ENCODE results near the gene C7.

The C7 gene

DNA sequence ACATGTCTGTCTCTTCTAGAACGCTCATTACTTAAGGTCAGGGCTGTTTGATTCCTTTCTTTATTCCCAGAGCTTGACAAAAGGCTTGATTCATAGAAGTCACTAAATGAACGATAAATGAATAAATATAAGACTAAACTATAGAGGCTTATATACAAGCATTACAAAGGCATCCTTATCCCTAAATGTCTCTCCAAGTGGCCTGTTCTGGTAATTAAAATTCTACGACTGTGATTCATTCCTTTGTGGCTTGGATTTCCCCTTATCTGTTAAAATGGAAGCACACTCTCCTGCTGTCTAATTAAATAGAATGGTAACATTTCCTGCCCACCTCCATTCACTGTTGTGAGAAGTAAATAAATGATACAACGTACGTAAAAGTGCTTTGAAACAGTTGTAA lies 49.5 kb downstream of the C7 start:
- TF ChIP-seq ISL1 (CRISPR knock-in tag; IDR thresholded peaks at IDR 0.05) (no peak), ESRRG (CRISPR knock-in tag; IDR thresholded peaks at IDR 0.05) (no peak), BACH2 (CRISPR knock-in tag; IDR thresholded peaks at IDR 0.05; ENCODE audit: borderline replicate concordance) (no peak), ZNF8 (CRISPR knock-in tag; IDR thresholded peaks at IDR 0.05) (no peak), TOX (CRISPR knock-in tag; IDR thresholded peaks at IDR 0.05; ENCODE audit: borderline replicate concordance) (no peak), ARNTL (CRISPR knock-in tag; IDR thresholded peaks at IDR 0.05; ENCODE audit: borderline replicate concordance, low read depth) (no peak), ZFP3 (CRISPR knock-in tag; IDR thresholded peaks at IDR 0.05) (no peak), ZNF70 (CRISPR knock-in tag; IDR thresholded peaks at IDR 0.05) (no peak), OSR1 (CRISPR knock-in tag; IDR thresholded peaks at IDR 0.05) (no peak), RARB (CRISPR knock-in tag; IDR thresholded peaks at IDR 0.05) (no peak), PPARA (CRISPR knock-in tag; IDR thresholded peaks at IDR 0.05; ENCODE audit: borderline replicate concordance) (no peak), CSDC2 (CRISPR knock-in tag; IDR thresholded peaks at IDR 0.05) (no peak), ZFP30 (CRISPR knock-in tag; IDR thresholded peaks at IDR 0.05) (no peak)
- TF ChIP-seq, protein P1, sequence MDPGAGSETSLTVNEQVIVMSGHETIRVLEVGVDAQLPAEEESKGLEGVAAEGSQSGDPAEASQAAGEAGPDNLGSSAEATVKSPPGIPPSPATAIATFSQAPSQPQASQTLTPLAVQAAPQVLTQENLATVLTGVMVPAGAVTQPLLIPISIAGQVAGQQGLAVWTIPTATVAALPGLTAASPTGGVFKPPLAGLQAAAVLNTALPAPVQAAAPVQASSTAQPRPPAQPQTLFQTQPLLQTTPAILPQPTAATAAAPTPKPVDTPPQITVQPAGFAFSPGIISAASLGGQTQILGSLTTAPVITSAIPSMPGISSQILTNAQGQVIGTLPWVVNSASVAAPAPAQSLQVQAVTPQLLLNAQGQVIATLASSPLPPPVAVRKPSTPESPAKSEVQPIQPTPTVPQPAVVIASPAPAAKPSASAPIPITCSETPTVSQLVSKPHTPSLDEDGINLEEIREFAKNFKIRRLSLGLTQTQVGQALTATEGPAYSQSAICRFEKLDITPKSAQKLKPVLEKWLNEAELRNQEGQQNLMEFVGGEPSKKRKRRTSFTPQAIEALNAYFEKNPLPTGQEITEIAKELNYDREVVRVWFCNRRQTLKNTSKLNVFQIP (CRISPR knock-in tag; IDR thresholded peaks at IDR 0.05; ENCODE audit: borderline replicate concordance, low read depth) = no peak
- TF ChIP-seq, protein P2, sequence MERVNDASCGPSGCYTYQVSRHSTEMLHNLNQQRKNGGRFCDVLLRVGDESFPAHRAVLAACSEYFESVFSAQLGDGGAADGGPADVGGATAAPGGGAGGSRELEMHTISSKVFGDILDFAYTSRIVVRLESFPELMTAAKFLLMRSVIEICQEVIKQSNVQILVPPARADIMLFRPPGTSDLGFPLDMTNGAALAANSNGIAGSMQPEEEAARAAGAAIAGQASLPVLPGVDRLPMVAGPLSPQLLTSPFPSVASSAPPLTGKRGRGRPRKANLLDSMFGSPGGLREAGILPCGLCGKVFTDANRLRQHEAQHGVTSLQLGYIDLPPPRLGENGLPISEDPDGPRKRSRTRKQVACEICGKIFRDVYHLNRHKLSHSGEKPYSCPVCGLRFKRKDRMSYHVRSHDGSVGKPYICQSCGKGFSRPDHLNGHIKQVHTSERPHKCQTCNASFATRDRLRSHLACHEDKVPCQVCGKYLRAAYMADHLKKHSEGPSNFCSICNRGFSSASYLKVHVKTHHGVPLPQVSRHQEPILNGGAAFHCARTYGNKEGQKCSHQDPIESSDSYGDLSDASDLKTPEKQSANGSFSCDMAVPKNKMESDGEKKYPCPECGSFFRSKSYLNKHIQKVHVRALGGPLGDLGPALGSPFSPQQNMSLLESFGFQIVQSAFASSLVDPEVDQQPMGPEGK (CRISPR knock-in tag; IDR thresholded peaks at IDR 0.05; ENCODE audit: borderline replicate concordance) = no peak
- TF ChIP-seq, protein P3, sequence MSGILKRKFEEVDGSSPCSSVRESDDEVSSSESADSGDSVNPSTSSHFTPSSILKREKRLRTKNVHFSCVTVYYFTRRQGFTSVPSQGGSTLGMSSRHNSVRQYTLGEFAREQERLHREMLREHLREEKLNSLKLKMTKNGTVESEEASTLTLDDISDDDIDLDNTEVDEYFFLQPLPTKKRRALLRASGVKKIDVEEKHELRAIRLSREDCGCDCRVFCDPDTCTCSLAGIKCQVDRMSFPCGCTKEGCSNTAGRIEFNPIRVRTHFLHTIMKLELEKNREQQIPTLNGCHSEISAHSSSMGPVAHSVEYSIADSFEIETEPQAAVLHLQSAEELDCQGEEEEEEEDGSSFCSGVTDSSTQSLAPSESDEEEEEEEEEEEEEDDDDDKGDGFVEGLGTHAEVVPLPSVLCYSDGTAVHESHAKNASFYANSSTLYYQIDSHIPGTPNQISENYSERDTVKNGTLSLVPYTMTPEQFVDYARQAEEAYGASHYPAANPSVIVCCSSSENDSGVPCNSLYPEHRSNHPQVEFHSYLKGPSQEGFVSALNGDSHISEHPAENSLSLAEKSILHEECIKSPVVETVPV (CRISPR knock-in tag; IDR thresholded peaks at IDR 0.05) = no peak
- TF ChIP-seq, protein P4, sequence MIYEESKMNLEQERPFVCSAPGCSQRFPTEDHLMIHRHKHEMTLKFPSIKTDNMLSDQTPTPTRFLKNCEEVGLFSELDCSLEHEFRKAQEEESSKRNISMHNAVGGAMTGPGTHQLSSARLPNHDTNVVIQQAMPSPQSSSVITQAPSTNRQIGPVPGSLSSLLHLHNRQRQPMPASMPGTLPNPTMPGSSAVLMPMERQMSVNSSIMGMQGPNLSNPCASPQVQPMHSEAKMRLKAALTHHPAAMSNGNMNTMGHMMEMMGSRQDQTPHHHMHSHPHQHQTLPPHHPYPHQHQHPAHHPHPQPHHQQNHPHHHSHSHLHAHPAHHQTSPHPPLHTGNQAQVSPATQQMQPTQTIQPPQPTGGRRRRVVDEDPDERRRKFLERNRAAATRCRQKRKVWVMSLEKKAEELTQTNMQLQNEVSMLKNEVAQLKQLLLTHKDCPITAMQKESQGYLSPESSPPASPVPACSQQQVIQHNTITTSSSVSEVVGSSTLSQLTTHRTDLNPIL (CRISPR knock-in tag; IDR thresholded peaks at IDR 0.05; ENCODE audit: low read depth) = no peak
- TF ChIP-seq, protein P5, sequence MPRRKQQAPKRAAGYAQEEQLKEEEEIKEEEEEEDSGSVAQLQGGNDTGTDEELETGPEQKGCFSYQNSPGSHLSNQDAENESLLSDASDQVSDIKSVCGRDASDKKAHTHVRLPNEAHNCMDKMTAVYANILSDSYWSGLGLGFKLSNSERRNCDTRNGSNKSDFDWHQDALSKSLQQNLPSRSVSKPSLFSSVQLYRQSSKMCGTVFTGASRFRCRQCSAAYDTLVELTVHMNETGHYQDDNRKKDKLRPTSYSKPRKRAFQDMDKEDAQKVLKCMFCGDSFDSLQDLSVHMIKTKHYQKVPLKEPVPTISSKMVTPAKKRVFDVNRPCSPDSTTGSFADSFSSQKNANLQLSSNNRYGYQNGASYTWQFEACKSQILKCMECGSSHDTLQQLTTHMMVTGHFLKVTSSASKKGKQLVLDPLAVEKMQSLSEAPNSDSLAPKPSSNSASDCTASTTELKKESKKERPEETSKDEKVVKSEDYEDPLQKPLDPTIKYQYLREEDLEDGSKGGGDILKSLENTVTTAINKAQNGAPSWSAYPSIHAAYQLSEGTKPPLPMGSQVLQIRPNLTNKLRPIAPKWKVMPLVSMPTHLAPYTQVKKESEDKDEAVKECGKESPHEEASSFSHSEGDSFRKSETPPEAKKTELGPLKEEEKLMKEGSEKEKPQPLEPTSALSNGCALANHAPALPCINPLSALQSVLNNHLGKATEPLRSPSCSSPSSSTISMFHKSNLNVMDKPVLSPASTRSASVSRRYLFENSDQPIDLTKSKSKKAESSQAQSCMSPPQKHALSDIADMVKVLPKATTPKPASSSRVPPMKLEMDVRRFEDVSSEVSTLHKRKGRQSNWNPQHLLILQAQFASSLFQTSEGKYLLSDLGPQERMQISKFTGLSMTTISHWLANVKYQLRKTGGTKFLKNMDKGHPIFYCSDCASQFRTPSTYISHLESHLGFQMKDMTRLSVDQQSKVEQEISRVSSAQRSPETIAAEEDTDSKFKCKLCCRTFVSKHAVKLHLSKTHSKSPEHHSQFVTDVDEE (CRISPR knock-in tag; IDR thresholded peaks at IDR 0.05) = no peak
- ATAC-seq = no peak

DNA sequence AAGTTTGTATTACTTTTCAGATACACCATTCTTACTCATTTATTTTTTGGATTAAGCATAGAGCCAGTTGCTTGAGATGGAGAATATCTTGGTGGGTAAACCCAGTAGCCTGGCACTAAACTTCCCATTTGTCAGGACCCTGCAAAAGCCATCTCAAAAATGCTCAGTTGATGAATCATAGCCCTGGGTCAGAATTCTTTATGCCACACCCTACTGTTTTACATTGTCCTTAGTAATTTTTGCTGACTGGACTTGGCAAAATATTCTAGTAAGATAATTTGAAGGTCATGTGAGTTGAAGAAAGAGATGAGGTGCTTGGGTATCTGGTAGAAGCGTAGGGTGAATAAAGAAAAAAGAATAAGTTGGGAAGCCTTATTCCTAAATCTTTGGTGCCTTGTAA lies 50.7 kb downstream of the C7 start:
- TF ChIP-seq, protein P4 (CRISPR knock-in tag; IDR thresholded peaks at IDR 0.05; ENCODE audit: low read depth) = no peak
- TF ChIP-seq ZFP30 (CRISPR knock-in tag; IDR thresholded peaks at IDR 0.05) = no peak
- no peak for TF ChIP-seq OSR1 (CRISPR knock-in tag; IDR thresholded peaks at IDR 0.05)
- no peak for ATAC-seq

DNA sequence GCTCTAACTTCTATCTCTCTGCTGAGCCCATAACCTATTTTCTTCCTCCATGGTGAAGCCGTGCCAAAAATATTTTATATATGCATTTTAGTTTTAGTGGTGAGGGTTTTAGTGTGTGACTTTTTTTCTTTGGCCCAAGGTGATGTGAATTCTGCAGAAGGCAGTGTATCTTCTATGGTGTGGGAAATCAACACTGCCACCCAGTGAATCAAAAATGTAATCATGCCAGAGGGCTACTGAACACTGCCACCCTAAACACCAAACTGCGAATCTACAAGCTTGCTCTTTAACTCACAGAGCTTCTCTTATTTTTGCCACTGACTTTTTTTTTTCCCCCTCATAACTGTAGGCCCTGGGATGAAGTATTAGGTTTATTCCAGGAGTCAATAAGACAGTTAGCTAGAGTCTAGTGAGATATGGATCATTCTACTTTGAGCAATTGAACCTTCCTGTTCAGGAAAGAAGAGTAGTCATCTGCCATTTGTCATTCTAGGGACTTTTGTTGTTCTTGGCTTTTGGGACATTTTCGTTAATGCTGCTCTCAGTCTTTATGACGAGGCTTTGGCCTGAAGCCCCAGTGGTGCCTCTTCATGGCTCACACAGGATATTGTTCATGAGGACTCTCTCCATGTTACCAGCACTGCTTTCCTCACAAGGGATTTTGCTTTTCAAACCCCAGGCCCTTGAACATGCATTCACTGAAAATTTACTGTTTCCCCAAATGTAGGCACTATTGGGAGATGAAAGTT lies 53.1 kb downstream of the C7 start:
- ATAC-seq = no peak
- TF ChIP-seq ARNTL (CRISPR knock-in tag; IDR thresholded peaks at IDR 0.05; ENCODE audit: borderline replicate concordance, low read depth) (no peak), ZFP30 (CRISPR knock-in tag; IDR thresholded peaks at IDR 0.05) (no peak), ZC3H10 (CRISPR knock-in tag; IDR thresholded peaks at IDR 0.05) (no peak), GLIS3 (CRISPR knock-in tag; IDR thresholded peaks at IDR 0.05) (no peak), RARB (CRISPR knock-in tag; IDR thresholded peaks at IDR 0.05) (no peak), ZNF8 (CRISPR knock-in tag; IDR thresholded peaks at IDR 0.05) (no peak)
- TF ChIP-seq, protein P3 (CRISPR knock-in tag; IDR thresholded peaks at IDR 0.05) = no peak
- TF ChIP-seq, protein P5 (CRISPR knock-in tag; IDR thresholded peaks at IDR 0.05) = no peak
